ENCODE data around the gene CHD6.

The CHD6 gene

DNA sequence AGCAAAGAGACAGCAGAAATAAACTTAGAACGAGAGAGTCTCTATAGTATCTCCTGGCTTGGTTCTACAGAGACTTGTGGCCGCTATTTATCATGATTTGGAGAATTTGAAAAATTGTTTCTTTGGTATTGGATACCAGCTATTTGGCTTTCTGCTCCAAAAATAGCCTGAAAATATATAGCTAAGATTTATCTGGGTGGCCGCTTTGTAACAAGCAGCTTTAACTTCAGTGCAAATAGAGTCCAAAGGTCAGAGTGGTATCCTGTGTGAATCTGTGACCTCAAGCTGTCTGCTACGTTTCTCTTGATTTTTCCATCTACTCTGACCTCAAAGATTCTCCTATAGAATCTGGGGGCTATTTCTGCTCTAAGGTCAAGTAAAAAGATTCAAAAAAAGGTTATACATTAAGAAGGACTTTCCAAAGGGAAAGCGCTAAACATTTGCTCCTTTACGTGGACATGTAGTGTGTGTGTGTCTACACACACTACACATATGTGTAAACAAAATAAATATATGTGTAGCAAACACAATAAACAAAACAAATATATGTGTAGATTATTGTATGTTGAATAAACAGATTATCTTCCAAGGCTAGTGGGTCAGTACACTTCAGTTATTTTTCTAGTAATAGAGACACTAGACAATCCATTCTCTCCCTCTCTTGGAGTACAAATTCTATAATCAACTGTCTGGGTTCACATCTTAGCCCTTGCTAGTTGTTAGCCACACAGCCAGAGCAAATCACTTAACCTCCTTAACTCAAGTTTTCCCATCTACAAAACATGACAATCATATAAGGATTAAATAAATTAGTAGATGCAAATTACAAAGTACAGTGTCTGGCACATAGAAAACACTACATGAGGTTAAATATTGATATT is 40.8 kb downstream of the CHD6 start:
- no peak for DNase-seq

DNA sequence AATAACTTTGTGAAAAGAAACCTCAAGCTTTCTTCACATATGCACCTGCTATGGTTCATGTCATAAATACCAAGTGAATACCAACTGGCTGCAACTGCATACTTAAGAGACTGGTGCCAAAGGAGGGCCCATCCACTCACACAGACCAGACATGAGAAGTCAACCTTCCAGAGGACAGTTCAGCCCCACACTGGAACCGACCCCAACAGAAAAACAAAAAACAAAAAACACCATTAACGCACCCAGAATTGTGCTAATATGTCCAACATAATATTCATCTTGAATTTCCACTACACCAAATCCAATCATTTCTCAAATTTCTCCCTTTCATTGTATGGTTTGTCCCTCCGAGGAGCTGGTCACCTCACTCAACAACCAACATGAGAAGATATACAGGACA is 42.8 kb downstream of the CHD6 start:
- no peak for DNase-seq

DNA sequence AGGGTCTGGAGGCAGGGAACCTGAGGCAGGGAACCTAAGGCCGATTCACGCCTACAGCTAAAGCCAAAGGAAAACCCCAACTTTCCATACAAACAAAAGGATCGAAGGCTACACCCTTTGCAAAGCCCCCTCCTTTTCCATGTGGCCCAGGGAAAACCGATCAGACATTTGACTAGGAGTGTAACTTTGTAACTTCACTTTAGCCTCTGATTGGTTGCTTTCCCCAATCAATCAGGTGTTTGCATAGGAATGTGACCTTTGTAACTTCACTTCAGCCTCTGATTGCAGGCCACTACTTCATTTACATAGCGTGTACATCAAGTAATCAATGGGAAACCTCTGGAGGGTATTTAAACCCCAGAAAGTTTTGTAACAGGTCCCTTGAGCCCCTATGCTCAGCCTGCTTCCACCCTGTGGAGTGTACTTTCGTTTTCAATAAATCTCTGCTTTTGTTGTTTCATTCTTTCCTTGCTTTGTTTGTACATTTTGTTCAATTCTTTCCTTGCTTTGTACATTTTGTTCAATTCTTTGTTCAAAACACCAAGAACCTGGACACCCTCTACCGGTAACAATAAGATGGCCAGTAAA is 43.3 kb downstream of the CHD6 start:
- DNase-seq, result no peak

DNA sequence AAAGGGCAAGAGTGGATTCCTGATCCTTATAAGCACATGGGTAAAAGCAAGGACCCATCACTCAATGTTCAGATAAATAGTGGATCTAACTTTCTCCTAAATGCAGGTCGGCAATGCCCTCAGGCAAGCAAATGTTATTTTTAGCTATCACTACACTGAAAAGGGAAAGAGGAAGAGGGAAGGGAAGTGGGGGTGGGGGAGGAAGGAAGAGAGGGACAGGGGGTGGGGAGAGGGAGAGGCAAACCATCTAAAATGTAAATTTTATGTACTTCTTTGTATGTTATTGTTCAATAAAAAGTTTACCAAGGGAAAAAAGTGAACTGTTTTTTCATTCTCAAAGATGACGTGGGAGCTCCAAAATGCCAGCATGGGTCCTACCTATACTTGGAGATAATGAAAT is 44.2 kb downstream of the CHD6 start:
- no peak for DNase-seq

DNA sequence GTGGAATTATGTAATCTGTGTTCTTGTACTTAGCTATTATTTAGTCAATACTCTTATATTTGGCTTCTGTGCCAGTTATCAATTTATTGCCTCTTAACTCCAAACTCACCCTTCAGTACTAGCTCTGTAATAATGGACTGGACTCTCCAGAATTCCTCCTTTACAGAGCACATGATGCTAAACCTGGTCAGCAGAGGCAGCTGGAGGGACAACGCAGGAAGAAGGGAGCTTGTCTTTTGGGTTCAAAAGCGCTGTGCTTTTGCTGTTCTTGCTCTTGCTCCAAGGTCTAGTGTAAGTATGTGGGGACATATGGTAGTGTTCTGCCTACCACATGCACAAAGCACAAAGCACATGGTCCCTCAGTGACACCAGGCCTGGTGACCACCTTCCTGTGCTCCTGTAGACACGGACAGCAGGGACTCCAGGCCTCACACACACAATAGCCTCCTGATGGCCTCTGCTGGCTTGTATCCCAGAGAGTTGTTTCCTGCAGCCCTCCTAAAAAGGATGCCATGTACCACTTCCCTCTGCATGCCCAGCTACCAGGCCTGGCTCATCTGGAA is 46.1 kb downstream of the CHD6 start:
- no peak for DNase-seq

DNA sequence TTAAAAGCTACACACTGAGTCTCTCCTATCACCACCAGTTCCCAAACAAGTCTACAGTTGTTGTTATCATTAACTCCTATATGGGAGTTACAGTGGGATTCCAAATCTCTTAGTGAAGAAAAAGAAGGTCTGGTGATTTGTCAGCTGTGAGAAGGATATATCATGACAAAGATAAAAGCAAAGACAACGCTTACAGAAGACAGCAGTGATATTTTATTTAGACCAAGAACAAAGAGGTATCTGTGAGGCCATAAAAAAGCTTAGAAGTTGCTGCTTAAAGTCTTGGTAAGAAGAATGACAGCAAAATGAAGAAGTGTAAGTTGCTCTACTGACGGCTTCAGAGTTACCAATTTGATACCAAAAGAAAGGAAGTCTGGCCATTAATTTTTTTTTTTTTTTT is 47.2 kb downstream of the CHD6 start:
- no peak for DNase-seq

DNA sequence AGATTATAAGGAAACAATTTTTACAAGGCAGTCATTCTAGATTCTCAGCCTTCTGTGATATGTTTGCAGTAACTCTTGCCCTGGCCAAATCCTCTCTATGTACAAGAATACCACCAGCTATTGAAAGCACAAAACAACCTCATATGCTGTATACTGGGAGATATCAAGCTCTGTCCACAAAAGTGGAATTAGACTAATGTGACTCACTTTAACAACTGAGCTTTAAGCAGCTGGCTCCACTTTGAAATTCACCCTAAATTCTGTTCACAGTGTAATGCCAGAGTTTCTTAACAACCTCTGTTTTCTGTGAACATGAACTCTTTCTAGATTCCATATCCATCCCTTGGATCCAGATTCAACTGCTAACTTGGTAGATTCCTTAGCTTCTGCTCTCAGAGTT is 47.6 kb downstream of the CHD6 start:
- DNase-seq, result no peak

DNA sequence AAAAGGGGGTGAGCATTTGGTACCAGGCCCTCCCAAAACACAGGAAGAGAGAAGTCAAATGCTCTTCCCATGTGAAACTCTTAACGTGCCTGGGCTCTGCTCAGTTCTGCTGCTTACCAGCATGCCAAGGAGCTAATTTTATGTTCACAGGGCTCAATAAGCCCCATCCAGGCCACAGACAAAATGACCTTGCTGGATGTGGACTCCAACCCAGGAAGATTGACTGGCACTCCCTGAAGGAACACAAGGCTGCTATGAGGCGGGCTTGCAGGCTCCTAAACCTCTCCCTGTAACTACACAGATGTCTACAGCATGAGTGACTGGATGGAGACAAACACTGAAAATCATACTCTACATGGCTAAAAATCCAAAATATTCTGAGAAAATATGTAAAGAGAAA is 50.6 kb downstream of the CHD6 start:
- DNase-seq, result no peak

DNA sequence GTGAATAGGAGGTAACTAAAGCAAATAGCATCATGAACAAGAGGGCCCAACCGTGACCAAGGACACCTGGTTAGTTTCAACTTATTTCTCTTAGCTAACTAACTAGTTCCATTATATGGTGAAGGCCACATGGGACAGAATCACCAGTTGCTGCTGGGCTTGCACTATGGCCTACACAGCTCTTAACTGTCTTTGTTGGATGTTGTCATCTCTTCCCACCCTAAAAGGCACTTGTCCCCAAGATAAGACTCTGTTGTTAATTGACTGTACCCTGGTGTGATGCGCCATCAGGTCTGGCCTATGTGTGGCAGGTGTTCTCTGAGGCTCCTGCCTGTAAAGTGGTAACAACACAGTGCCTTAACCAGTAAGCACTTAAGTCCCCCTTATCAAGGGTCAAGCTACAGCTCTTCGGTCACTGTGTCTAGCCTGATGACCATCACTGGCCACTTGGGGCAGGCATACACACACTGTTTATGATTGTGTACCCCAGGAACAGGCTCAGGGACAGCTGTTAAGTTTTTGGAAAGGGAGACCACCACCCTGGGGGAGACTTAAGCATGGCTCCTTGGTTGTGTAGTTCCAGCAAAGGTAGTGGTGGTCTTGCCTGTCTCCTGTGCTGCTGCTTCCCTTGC is 51.2 kb downstream of the CHD6 start:
- DNase-seq, result no peak

DNA sequence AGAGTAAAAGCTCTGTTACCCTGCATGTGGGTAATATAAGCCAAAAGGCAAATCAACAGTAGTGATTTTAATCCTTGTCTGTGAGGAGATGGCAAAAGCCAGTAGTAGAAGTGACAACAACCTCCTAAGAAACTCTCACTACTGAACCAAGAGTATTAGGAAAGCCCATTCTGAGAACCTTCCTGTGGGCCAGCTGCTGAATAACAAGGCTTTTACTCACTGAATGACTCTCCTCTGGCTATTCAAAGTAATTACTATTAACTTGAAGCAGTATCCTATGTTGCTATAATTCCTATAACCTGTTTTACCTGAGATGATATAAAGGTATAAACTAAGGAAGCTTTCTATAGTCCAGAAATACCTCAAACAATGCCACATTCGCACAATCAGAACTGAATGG is 55.1 kb downstream of the CHD6 start:
- no peak for DNase-seq

DNA sequence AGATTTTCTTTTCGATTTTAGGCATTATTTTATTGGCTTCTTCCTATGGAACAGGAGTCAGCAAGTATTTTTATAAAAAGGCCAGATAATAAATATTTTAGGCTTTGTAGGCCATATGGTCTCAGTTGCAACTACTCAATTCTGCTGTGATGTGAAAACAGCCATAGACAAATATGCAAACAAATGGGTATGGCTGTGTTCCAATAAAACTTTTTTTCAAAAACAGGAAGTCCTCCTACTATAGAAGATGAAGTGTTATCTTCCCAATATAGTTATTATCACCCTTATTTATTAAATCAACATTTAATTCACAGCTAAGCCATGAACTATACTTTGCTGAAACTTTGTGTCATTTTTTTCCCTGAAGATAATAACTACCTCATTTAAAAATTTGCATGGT is 57.2 kb downstream of the CHD6 start:
- no peak for DNase-seq

DNA sequence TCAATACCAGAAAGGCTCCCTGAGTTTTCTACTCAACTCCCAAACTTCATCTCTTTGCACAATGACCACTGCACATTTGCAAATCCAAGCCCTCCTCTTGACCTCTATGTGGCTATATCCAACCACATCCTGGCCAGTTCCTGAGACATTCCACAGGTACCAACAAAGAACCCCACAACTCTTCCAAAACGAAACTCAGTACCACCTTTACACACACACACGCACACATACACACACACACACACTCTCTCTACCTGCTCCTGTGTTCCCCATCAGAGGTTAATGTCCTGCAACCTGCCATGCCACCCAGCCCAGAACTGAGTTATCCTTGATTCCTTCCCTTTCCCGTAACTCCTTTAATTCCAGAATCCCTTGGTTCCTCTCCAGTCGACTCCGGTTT is 58.5 kb downstream of the CHD6 start:
- DNase-seq, result no peak

DNA sequence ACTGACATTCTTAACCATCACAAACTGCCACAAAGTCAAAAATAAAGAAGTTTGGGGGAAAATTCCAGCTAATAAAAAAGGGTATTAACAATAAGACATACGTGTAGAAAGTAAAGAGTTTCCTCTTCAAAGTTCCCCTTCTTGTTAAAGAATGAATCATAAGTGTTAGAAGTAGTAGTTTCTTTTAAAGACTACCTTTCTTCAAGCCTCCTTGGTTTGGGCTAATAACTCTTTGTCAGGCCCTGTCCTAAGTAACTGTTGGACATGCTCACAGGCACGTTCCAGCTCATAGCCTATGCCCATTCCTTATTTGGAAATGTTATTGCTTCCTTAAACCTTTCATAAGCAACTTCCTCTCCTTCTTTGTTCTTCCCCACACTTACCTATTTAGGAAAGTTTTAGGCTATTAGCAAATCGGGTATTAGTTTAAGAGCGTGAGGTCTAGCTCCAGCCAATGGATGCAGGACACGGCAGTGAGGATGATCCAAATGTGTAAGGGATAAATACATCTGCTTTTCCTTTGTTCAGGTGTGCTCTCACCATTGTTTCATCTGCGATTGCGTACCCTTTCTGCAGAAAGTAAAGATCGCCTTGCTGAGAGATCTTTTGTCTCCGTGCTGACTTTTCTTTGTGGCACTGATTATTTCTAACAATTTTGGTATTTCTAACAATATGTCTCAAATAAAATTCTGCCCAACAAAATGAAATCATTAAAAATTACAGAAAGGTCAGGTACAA is 64.9 kb downstream of the CHD6 start:
- DNase-seq, result no peak

DNA sequence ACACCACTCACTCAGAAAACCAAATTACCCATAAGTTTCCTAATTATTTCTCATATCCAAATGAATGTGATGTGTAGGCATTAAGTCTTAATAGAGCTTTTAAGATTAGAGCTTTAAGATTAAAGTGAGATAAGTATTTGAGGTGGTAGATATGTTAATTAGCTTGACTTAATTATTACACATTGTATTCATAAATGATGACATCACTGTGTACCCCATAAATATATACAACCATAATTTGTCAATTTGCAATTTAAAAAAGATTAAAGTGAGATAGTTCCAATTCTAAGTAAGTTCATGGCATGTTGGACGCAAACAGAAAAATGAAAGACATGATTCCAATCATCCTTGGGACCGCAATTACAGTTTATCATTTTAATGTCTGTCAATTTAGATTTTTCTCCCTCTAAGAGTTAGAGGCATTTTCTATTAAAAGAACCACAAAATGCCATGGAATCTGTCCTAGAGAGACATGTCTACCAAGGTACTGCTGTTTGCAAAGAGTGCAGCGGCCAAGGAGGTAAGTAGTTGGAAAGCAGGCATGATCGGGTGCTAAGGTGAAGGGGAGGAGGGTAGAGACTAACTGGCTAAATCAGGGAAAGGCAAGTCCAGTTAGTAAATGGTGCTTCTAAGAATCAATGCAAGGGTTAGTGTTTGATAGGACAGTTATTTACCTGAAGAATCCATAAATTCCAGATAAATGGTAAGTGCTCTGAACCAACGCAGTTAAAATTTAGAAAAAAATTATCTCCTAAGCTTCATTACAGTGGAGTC is 65.7 kb downstream of the CHD6 start:
- DNase-seq, result no peak

DNA sequence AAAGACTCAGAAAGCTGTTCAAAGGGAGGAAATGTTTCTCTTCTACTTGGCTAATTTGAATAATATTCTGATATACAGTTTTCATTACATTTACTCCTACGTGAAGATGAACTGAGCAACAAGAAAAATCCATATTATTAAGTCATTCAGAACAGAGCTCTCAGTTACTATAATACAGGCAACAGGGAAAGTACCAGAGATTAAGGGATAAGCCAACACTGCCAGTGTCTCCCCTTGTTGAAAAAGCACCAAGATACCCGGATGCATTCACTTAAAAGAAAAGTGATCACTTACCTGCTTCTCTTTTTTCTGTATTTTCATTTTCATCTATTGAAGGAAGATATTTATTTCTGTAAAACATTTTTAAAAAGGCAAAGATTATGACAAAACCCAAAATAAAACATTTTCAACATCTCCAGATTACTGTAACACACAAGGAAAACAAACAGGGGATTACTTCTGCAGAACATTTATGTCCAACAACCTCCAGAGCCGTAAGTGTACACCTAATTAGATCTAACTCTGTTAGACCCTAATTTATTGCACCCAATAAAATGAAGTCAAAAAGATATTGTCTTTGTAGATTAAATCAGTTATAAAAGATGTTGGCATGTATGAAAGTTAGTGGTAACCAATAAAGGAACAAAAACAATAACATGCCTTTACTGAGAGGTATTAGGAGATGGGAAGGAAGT is 67.0 kb downstream of the CHD6 start:
- DNase-seq, result no peak

DNA sequence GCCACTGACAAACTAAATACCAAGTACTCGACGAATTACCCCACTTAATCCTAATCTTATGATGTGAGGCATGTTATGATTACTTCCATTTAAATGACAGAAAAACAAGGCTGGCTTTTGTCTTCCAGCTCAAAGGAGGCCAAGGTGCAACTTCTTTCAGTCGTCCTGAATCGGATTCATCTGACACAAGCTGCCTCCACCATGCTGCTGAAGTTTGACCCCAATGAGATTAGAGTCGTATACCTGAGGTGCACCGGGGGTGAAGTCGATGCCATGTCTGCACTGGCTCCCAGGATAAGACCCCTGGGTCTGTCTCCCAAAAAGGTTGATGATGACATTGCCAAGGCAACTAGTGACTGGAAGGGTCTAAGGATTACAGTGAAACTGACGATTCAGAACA is 71.0 kb downstream of the CHD6 start:
- no peak for DNase-seq

DNA sequence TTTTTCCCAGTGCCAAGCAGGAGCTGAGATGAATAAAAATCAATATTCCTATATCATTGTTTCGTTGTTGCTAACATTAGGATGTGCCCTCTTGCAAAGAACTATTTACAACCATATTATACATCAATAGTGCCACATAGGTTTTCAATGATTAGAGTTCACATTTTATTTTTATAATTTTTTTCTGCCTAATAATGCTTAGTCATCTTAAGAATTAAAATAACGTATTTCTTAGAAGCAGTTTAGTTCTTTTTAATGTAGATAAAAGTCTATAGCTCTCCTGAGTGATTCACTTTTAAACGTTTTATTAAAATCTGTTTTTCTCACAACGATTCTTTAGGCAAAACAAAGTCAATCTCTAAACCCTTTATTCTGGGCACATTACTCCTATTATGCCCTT is 71.6 kb downstream of the CHD6 start:
- no peak for DNase-seq

DNA sequence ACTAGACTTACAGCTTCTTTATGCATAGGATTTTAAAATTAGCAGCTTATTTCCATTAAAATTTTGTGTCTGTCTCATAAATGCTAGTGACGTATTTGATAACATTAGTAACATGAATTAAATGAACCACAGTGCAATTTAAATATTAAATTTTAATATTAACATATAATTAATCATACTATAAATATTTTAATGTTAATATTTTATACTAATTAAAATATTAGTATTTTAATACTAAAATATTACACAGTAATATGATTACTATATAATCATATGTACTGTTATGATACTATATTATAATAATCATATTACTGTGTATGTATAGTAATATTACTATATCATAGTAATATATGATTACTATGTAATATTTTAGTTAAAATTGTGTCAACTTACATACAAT is 73.7 kb downstream of the CHD6 start:
- no peak for DNase-seq

DNA sequence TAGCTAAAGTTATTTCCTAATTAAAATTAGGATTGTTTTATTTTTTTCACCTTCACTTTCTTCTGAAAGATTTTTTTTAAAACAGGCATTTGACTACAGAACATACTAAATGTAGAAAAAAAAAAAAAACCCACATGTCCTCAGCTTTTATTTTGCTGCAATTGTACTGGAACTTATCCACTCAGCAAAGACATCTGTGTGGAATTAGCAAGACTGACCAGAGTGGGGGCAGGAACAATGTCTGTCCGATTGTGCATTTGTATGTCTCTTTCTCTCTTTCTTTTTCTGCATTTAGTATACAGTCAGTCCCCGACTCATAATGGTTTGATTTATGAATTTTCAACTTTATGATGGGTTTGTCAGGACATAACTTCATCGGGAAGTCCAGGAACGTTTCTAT is 77.3 kb downstream of the CHD6 start:
- no peak for DNase-seq

DNA sequence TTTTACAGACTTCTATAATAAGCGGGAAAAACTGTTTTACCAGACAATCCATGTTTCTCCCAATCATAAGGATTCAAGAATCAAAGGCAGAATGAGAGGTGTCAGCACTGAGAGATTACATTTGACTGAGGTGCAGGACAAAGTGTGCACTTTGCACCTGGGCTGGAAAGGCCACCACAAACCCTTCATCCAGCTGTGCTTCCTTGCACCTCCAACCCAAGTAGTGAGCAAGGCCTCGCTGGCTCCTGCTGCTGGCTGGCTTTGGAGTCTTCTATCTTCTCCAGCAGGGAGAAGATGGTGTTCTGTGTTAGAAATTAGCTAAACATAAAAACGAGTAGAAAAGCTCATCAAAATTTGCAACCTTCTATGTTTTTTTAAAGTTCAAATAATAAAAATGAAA is 77.7 kb downstream of the CHD6 start:
- DNase-seq, result no peak

DNA sequence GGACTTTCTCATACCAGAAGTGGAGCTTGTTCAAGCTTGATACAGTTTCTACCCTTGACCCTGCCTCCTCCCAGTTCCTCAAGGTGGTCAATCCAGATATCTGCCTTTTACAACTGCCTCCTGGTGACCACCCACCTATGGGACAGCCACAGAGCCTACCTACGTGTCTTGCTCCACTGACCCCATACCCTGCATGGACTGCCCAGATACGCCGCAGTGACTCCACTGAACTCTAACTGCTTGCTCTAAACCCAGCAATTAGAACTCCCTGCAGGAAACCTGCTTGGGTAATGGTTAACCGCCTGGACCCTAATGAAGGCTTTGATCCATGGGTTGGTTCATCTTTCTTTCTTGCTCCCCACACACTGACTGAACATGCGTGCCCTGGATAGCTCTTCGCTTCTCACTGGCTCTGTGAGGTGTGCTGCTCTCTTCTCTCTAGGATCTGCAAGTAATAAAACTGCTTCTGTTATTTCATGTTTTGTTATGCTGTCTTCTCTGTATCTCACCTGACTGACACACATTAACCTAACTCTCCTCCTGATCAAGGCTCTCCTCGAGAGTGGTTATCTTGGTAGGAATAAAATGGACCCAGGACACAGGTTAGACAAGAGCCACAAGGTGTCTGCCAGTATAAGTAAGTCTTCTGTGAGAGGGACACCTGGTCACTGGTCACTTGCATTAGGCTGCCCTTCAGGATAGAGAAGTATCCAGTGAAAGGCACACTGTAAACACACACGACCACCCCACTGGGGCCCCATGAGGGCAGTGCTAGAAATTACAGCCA is 79.2 kb downstream of the CHD6 start:
- no peak for DNase-seq

Data from activated CD4-positive, alpha-beta T cell treated with anti-CD3 and anti-CD28 coated beads, Interleukin-2, amount 50 U/mL, for 48 hours (primary cell).